Measurements from ENCODE around the gene REX1BD. TPM values are rescaled to one million over a fixed set of nuclear protein-coding genes. Genes with fewer than 3 reads are reported as not detected.

Gene REX1BD
- total and polyA plus RNA-seq, 10 of the 15 experiments (the other 5 are each of a cell fraction or from before 2014, with no cell fraction given) = 1.1 to 101 (median 35.0) TPM

DNA sequence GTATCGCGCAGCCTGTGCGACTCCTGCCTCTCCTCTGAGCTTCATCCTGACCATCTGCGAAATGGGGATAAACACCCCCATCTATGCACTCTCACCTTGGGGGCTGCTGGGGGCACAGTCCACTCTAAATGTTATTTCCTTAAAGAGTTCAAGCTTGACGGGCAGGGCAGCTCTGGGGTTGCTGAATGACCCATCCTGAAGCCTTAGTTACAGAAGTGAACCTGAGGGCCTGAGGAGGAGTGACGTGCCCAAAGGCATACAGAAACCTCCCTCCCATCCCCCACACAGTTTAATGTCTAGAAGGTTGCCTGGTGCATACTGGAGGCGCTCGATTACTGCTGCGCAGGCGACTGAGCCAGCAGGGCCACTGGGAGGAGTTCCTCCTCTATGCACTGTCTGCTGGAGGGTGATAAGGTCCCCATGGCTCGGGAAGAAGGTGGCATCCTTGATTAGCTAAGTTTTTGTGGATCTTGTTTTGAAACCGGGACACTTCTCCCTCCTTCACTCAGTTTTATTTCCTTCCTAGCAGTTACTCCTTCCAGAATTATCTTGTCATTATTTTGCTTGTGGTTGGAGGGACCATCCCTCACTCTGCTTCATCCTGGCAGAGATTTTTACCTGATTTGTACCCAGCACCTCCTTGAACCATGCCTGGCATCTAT lies 44.7 kb upstream of the REX1BD start (continued):
- TF ChIP-seq, protein P1, sequence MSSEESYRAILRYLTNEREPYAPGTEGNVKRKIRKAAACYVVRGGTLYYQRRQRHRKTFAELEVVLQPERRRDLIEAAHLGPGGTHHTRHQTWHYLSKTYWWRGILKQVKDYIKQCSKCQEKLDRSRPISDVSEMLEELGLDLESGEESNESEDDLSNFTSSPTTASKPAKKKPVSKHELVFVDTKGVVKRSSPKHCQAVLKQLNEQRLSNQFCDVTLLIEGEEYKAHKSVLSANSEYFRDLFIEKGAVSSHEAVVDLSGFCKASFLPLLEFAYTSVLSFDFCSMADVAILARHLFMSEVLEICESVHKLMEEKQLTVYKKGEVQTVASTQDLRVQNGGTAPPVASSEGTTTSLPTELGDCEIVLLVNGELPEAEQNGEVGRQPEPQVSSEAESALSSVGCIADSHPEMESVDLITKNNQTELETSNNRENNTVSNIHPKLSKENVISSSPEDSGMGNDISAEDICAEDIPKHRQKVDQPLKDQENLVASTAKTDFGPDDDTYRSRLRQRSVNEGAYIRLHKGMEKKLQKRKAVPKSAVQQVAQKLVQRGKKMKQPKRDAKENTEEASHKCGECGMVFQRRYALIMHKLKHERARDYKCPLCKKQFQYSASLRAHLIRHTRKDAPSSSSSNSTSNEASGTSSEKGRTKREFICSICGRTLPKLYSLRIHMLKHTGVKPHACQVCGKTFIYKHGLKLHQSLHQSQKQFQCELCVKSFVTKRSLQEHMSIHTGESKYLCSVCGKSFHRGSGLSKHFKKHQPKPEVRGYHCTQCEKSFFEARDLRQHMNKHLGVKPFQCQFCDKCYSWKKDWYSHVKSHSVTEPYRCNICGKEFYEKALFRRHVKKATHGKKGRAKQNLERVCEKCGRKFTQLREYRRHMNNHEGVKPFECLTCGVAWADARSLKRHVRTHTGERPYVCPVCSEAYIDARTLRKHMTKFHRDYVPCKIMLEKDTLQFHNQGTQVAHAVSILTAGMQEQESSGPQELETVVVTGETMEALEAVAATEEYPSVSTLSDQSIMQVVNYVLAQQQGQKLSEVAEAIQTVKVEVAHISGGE (CRISPR knock-in tag; IDR thresholded peaks at IDR 0.05) = no peak

GRCh38 chr19:18551631-18552030 lies 37.0 kb upstream of the REX1BD start:
- POLR2A ChIA-PET = interaction anchor here (0.6 to 0.7 kb wide), 3 partner anchors 8 to 241 kb away, joined by 3 to 5 read pairs (median 3); partner anchors contain the start of gene FKBP8
- intact Hi-C loops (cut with micrococcal nuclease; ENCODE audit: unreplicated experiment) (no loop called here), in situ Hi-C loops (cut with MboI) (no loop called here)
- no peak overlapping the region for H3K9ac ChIP-seq (ENCODE audit: control insufficient read depth, insufficient read depth, low read length)
- RAD21 ChIA-PET (ENCODE audit: unreplicated experiment) = no interaction called here
- CTCF ChIA-PET = interaction anchor here (2.1 kb wide), 1 partner anchor 37 kb away, joined by 6 read pairs; the partner anchor contains the start of gene REX1BD
- no peak for FAIRE-seq
- H2AFZ ChIP-seq (ENCODE audit: control insufficient read depth, low read depth, low read length) = no peak overlapping the region
- SMC1A ChIA-PET (ENCODE audit: uncharacterized antibody, unreplicated experiment) = no interaction called here
- H3K9me3 ChIP-seq (replicated peaks; ENCODE audit: control insufficient read depth, insufficient read depth, low read length) = no peaks in the 10 kb centered on the region
- no peak overlapping the region for H3K4me3 ChIP-seq
- no peaks in the 10 kb centered on the region for H4K20me1 ChIP-seq (ENCODE audit: control insufficient read depth, insufficient read depth)
- DNase-seq (ENCODE audit: low read depth, low spot score) = no peak
- H3K27me3 ChIP-seq (replicated peaks in 1 of 2; ENCODE audit: control insufficient read depth in 2 of 2, insufficient read depth in 2 of 2, low read length in 1 of 2) = no peaks in the 10 kb centered on the region
- no TSS peak for BruUV-seq (replicated peaks)
- H3K36me3 ChIP-seq (ENCODE audit: control insufficient read depth in 2 of 2, insufficient read depth in 2 of 2, low read length in 1 of 2) = no peaks in the 10 kb centered on the region
- ATAC-seq = no peak
- H3K4me1 ChIP-seq (ENCODE audit: control insufficient read depth, insufficient read depth, low read length) = no peaks in the 10 kb centered on the region
- no peak overlapping the region for H3K27ac ChIP-seq (ENCODE audit: control insufficient read depth, insufficient read depth)
- no peak overlapping the region for H3K4me2 ChIP-seq (ENCODE audit: control insufficient read depth, insufficient read depth)
- no peaks in the 10 kb centered on the region for H3K79me2 ChIP-seq (ENCODE audit: control insufficient read depth, insufficient read depth, low read length)
- 60% methylated on average over 6 of the region's 6 CpGs for WGBS (ENCODE audit: insufficient coverage, insufficient replicate concordance, low lambda C conversion rate, missing lambda C conversion rate)
- TF ChIP-seq, protein P2, sequence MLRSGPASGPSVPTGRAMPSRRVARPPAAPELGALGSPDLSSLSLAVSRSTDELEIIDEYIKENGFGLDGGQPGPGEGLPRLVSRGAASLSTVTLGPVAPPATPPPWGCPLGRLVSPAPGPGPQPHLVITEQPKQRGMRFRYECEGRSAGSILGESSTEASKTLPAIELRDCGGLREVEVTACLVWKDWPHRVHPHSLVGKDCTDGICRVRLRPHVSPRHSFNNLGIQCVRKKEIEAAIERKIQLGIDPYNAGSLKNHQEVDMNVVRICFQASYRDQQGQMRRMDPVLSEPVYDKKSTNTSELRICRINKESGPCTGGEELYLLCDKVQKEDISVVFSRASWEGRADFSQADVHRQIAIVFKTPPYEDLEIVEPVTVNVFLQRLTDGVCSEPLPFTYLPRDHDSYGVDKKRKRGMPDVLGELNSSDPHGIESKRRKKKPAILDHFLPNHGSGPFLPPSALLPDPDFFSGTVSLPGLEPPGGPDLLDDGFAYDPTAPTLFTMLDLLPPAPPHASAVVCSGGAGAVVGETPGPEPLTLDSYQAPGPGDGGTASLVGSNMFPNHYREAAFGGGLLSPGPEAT (IDR thresholded peaks at IDR 0.05; ENCODE audit: low read depth) = no peak
- TF ChIP-seq POLR2AphosphoS5 (IDR thresholded peaks at IDR 0.05; ENCODE audit: low read length) (no peak), ZBED1 (IDR thresholded peaks at IDR 0.05; ENCODE audit: borderline replicate concordance) (no peak), RUNX3 (IDR thresholded peaks at IDR 0.05; ENCODE audit: low read length) (no peak), KAT2A (conservative IDR thresholded peaks at IDR 0.05; ENCODE audit: control insufficient read depth, low read depth, low read length) (no peak), CBX5 (IDR thresholded peaks at IDR 0.05; ENCODE audit: low read depth) (no peak), USF2 (IDR thresholded peaks at IDR 0.05; ENCODE audit: borderline replicate concordance, low read depth, low read length) (no peak)
- TF ChIP-seq, protein P3, sequence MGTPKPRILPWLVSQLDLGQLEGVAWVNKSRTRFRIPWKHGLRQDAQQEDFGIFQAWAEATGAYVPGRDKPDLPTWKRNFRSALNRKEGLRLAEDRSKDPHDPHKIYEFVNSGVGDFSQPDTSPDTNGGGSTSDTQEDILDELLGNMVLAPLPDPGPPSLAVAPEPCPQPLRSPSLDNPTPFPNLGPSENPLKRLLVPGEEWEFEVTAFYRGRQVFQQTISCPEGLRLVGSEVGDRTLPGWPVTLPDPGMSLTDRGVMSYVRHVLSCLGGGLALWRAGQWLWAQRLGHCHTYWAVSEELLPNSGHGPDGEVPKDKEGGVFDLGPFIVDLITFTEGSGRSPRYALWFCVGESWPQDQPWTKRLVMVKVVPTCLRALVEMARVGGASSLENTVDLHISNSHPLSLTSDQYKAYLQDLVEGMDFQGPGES (IDR thresholded peaks at IDR 0.05) = no peak
- TF ChIP-seq, protein P4, sequence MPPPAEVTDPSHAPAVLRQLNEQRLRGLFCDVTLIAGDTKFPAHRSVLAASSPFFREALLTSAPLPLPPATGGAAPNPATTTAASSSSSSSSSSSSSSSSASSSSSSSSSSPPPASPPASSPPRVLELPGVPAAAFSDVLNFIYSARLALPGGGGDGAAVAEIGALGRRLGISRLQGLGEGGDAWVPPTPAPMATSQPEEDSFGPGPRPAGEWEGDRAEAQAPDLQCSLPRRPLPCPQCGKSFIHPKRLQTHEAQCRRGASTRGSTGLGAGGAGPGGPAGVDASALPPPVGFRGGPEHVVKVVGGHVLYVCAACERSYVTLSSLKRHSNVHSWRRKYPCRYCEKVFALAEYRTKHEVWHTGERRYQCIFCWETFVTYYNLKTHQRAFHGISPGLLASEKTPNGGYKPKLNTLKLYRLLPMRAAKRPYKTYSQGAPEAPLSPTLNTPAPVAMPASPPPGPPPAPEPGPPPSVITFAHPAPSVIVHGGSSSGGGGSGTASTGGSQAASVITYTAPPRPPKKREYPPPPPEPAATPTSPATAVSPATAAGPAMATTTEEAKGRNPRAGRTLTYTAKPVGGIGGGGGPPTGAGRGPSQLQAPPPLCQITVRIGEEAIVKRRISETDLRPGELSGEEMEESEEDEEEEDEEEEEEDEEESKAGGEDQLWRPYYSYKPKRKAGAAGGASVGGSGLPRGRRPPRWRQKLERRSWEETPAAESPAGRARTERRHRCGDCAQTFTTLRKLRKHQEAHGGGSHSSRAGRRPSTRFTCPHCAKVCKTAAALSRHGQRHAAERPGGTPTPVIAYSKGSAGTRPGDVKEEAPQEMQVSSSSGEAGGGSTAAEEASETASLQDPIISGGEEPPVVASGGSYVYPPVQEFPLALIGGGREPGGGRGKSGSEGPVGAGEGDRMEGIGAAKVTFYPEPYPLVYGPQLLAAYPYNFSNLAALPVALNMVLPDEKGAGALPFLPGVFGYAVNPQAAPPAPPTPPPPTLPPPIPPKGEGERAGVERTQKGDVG (CRISPR knock-in tag; IDR thresholded peaks at IDR 0.05) = no peak

Measured in GM12878 (cell line).